8988T (cell line): ENCODE results near the gene SLC35E3.
"Not testable (repeated sequence)": the region's sequence is repeated elsewhere in the genome, so short reads cannot be mapped to it uniquely, and the experiment has no call there.

Experiments
- DNase-seq: peaks from one replicate; pipeline ENCODE4 v3.0.0; 2011

SLC35E3 gene

GRCh38 chr12:68798882-68799234 lies 52.9 kb downstream of the SLC35E3 start:
- no peak for DNase-seq

- DNase-seq = no peak
Observed at GRCh38 chr12:68800294-68800693, 54.3 kb downstream of the SLC35E3 start.

GRCh38 chr12:68801124-68801523 lies 55.1 kb downstream of the SLC35E3 start:
- DNase-seq = not testable (repeated sequence)

- not testable (repeated sequence) for DNase-seq
Observed at GRCh38 chr12:68802372-68802745, 56.4 kb downstream of the SLC35E3 start.

GRCh38 chr12:68802911-68803651 lies 57.1 kb downstream of the SLC35E3 start:
- DNase-seq = not testable (repeated sequence)

- no peak for DNase-seq
Observed at GRCh38 chr12:68803948-68804656, 58.1 kb downstream of the SLC35E3 start.

- DNase-seq = no peak
Observed at GRCh38 chr12:68804657-68805591, 58.9 kb downstream of the SLC35E3 start.

GRCh38 chr12:68805592-68806120 lies 59.7 kb downstream of the SLC35E3 start:
- no peak for DNase-seq

- no peak for DNase-seq
Observed at GRCh38 chr12:68806488-68807237, 60.7 kb downstream of the SLC35E3 start.

GRCh38 chr12:68807274-68807575 lies 61.2 kb downstream of the SLC35E3 start:
- not testable (repeated sequence) for DNase-seq

- peak; percentile 87 for DNase-seq
Observed at GRCh38 chr12:68807576-68808387, 61.8 kb downstream of the SLC35E3 start, which contains the start of gene MDM2. TSS of gene MDM2 (plus strand) at chr12:68808177. CDS start at chr12:68808478, 301 bp downstream.

- DNase-seq = peak; percentile 56
Observed at GRCh38 chr12:68808388-68809189, 62.6 kb downstream of the SLC35E3 start.

GRCh38 chr12:68809190-68810026 lies 63.4 kb downstream of the SLC35E3 start:
- DNase-seq = no peak

- DNase-seq = not testable (repeated sequence)
Observed at GRCh38 chr12:68810027-68810389, 64.0 kb downstream of the SLC35E3 start.

GRCh38 chr12:68811573-68811972 lies 65.6 kb downstream of the SLC35E3 start:
- not testable (repeated sequence) for DNase-seq

GRCh38 chr12:68812553-68813241 lies 66.7 kb downstream of the SLC35E3 start:
- no peak for DNase-seq

- no peak for DNase-seq
Observed at GRCh38 chr12:68813242-68813593, 67.2 kb downstream of the SLC35E3 start.

GRCh38 chr12:68814490-68815231 lies 68.7 kb downstream of the SLC35E3 start:
- DNase-seq = no peak
